HG03066 (cell line): ENCODE measurements around the gene ZDHHC17.

Experiments
- ATAC-seq: cut with Tn5 transposase; IDR thresholded peaks from one replicate; pipeline ENCODE4 v1.9.1; 2021; ENCODE audit warnings: low read depth; ENCODE audit not compliant: unreplicated experiment

ZDHHC17 gene

GRCh38 chr12:76874491-76875190 is 110.7 kb downstream of the ZDHHC17 start:
- no peak for ATAC-seq

DNA sequence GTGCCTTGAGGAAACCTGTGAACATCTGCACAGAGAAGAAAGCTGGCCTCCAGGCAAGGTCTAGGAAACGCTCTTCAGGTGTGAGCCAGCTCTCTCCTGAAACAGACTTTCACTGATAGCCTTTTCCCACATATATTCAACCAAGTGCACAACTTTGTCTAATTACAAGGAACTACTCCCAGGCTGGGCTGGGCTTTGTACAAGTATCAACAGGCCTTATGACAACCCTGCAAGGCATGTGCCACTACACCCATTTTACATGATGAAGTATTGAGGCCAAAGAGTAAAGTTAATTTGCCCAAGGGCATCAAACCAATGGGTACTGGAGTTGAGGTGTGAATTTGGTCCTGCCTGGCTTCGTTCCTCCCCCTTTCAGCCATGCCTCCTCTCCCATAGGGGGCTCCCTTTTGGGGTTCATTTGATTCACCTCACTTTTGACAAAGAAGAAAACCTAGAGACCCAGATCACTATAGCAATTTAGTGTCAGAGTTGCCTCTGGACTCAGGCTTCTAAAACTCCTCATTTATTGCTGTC is 112.8 kb downstream of the ZDHHC17 start:
- ATAC-seq = no peak

GRCh38 chr12:76878099-76878898 is 114.4 kb downstream of the ZDHHC17 start:
- peak; percentile 34 for ATAC-seq

DNA sequence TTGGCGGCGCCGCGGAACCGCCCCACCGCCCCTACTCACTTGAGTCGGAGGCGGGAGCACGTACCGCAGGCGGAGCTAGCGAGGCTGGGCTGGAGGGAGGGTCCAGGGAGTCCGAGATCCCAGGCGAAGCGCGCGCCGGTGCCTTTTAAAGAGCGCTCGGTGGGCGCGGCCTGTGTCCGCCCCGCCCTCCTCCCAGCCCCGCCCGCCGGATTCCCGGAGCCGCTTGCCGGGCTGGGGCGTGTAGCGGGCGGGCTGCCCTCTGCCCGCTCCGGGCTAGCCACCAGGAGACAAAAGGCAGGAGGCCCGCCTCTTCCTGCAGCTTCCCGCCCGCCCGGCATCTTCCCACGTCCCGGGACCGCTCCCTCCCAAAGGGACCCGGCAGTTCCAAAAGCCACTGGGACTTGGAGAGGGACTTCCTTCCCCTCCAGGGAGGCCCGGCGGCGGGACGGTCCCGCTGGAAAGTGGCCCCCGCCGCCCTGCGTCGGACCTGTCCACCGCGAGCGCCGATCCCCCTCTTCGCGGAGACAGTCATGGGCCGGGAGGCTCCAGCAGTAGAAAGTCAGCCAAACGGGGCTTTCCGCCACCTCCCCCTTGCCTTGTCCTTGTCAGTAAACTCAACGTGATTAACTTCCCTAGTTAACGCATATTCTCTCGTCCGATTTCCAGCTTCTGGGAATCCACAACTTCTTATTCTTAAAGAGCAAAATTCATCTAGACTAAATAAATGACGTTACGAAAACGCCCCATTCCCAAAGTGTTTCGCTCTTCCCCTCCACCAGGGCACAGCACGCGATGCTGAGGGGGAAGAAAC is 115.2 kb downstream of the ZDHHC17 start, which contains the start of gene CSRP2:
CSRP2 (minus strand) TSS at position 121 of the 811 bp plus-strand sequence. CDS start 12,759 bp downstream, outside the sequence.
- peak; percentile 88 for ATAC-seq

- ATAC-seq = no peak
These were observed 116.0 kb downstream of the ZDHHC17 start for GRCh38 chr12:76879710-76880518.

DNA sequence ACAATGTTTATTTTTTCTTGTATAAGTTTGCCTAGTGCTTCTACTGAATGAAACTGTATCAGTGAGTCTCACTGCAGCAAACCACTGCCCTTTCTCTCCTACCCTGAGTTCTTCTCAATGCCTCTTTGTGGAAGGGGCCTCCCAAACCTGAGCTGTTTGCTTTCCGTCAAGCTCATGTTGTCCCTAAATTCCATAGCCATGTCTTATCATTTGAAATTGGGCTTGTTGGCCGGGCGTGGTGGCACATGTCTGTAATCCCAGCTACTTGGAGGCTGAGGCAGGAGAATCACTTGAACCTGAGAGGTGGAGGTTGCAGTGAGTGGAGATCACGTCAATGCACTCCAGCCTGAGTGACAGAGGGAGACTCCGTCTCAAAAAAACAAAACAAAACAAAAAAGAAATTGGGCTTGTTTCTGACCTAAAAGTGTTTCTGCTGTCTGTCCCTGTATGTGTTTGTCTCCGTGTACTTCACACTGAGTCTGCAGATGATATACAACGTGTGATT is 116.7 kb downstream of the ZDHHC17 start:
- no peak for ATAC-seq

DNA sequence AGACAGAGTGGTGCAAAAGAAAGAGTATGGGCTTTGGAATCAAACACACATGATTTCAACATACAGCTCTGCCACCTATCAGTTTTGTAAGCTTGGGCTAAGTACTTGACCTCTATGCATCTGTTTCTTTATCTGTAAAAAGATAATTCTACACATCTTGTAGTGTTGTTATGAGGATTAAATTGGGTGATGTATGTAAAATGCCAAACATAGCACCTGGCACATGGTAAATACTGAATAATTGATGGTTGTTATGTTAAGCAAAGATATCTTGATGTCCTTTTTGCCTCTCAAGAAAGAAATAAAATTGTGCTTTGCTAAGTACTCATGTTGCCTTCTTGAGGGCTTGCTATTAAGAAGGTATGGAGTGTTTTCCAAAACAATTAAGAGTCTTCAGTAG is 117.2 kb downstream of the ZDHHC17 start:
- ATAC-seq = no peak

GRCh38 chr12:76882367-76882766 is 118.5 kb downstream of the ZDHHC17 start:
- ATAC-seq = no peak

GRCh38 chr12:76883151-76883550 is 119.2 kb downstream of the ZDHHC17 start:
- ATAC-seq = no peak

DNA sequence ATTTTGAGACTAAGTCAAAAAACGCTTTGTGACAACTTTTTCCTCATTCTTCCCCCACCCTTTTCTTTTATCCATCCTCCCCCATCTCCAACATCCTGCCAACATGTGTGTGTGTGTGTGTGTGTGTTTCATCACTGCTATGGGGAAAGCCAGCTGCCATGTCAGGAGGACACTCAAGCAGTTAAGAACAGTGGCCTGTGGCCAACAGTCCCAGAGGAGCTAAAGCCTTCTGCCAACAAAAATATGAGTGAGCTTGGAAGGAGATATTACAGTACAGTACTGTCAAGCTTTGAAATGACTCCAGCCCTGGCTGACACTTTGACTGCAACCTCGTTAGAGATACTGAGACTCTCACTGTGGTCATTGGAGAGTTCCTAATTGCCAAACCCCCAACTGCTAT is 119.9 kb downstream of the ZDHHC17 start:
- no peak for ATAC-seq

DNA sequence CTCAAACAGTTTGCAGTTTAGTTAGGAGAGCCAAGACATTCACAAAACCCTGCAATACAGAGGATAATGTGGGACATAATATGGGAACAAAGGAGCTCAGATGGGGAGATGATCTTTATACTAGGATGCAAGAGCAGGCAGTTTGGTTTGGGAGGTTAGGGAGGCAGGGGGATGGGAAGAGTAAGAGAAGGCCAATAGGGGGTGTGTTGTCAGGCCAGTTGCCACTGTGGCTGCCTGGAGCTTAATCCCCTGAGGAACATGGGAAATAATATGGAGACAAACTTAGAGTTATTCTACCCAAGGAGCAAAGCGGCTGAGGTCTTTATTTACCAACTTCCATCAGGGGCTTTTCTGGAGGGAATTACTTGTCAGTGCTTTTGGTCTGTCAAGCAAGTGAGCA is 124.9 kb downstream of the ZDHHC17 start:
- ATAC-seq = no peak

DNA sequence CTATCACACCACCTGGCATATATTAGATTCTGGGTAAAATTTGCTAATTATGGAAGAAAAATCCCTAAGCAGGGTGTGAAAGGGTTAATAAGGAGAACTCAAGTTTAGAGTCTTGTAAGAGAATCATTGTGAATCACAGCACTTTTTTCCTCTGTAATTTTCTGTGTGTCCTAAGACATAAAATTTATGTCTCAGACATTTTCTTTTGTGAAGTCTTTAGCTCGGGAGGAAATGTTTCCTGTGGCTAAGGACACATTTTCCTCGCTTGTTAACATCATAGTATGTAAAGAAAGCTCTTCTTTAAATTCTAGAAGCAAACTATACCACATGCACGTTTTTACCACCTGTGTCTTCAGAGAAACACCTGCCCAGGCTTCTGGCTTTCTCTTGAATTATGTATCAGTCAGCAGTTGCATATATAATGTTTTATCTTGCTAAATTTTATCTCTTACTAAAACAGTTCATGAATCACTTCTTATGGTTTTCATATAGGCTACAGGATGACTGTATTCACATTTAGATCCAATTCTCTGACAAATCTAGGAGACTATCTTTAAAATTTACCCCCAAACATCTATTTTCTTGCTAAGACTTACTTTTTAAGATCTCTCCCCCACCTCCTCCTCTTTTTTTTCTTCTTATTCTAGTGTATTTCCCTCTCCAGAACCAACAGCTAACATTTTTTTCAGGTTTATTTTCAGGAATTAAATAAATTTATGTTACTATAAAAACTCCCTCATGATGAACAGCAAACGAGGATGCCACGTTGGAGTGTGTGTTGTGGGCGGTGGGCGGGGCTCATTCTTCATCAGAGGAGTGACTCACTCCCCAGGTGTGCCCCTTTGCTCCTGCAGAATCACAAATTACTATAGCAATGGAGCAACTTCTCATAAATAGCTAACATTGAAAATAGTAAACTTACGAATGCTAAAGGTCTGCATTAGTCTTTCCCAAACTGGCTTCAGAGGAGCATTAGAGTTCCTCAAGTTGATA is 126.5 kb downstream of the ZDHHC17 start:
- ATAC-seq = no peak

DNA sequence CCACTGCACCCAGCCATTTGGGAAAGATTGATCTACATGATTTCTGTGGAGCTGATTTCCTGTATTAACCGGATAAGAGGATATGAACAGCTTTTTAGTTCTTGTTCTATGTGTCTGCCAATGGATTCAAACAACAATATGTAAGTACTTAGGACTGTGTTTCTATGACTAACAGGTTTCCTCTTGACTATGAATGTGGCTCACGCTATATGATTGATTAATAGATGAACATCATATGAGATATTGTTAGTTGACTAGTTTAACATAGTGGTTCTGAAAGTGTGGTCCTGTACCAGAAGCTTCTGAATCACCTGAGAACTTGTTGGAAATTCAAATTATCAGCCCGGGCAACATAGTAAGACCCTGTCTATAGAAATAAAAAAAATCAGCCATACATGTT is 127.7 kb downstream of the ZDHHC17 start:
- no peak for ATAC-seq

- no peak for ATAC-seq
These were observed 131.9 kb downstream of the ZDHHC17 start for GRCh38 chr12:76895796-76896195.

- ATAC-seq = no peak
These were observed 132.4 kb downstream of the ZDHHC17 start for GRCh38 chr12:76896274-76896673.

- ATAC-seq = no peak
These were observed 134.5 kb downstream of the ZDHHC17 start for GRCh38 chr12:76898442-76898841.

GRCh38 chr12:76899522-76899921 is 135.6 kb downstream of the ZDHHC17 start:
- ATAC-seq = no peak

DNA sequence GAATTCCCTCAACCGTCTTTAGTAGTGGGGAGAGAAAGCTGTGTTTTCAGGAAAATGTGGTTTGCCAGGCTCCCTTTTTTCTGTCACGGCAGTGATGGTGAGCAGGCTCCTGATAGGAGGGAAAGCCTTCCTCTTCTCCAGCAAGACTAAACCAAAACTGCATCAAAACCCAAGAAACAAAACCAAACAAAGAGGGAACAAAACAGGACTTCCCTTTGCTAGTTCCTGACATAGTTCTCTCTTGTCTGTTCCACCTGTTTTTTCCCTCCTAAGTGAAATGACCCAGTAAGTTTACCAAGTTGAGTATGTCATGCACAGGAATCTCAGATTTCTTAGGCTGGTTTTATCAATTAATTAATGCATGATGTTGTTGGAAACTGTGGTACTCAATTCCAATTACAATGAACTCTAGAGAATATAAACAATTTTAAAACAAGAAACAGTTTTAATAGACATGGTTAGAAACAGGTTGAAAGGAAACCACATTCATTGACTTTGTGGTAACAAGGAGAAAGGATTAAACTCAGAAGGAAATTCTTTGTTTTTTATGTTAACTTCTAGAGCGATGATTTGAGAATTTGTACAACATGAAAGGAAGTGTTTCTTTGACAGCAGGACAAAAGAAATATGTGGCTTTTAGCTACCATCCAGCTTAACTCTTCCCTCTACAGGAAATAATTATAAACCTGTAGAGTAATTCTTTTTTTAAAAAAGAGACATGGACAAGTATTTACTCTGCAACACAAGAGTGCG is 137.9 kb downstream of the ZDHHC17 start:
- no peak for ATAC-seq
